PC-9 (cell line): ENCODE results near the gene HEATR5B. TPM values are rescaled to one million over a fixed set of nuclear protein-coding genes. Genes with fewer than 3 reads are reported as not detected.
A peak's percentile ranks its signal among the peaks of the same experiment; 100 is the strongest.
"Not testable (repeated sequence)": the region's sequence is repeated elsewhere in the genome, so short reads cannot be mapped to it uniquely, and the experiment has no call there.

Experiments
- BruUV-seq: library from RNA; stranded (reverse); fragments of 400-500 nt; replicated peaks from 2 replicates; lab custom pipeline; 2021; lab: Mats Ljungman, UMichigan
- CTCF ChIA-PET: fragments of 300-600 bp; sonication (Branson Sonifier 250); formaldehyde crosslinking; loops from one replicate; lab custom pipeline; 2022; ENCODE audit warnings: antibody characterized with exemption; lab: Charles Lee
- POLR2A ChIA-PET: fragments of 300-600 bp; sonication (Branson Sonifier 250); formaldehyde crosslinking; loops from one replicate; lab custom pipeline; 2022; ENCODE audit warnings: antibody characterized with exemption; ENCODE audit not compliant: unreplicated experiment; lab: Charles Lee
- DNase-seq, 2 experiments: peaks; one replicate each; pipeline versions ENCODE4 v3.0.0 to v3.0.0-alpha.2; 2015 to 2022; ENCODE audit warnings: mixed read lengths in 1 of 2
- H2AFZ ChIP-seq: fragments of 200-600 bp; sonication (generic); 2 replicates; pipeline ENCODE4 v1.8.1; 2017; ENCODE audit warnings: antibody characterized with exemption
- H3F3A ChIP-seq: fragments of 200-600 bp; sonication (generic); 2 replicates; pipeline ENCODE4 v1.8.1; 2017; ENCODE audit warnings: antibody characterized with exemption, mild to moderate bottlenecking, low read depth; ENCODE audit not compliant: insufficient read depth
- H3K27ac ChIP-seq: fragments of 200-600 bp; sonication (generic); 2 replicates; pipeline ENCODE4 v1.6.1; 2016; ENCODE audit warnings: mixed run types
- H3K27me3 ChIP-seq: fragments of 200-600 bp; sonication (generic); 2 replicates; pipeline ENCODE4 v1.6.1; 2016; ENCODE audit warnings: low read depth, mixed run types; ENCODE audit not compliant: insufficient read depth
- H3K36me3 ChIP-seq: fragments of 200-600 bp; sonication (generic); 2 replicates; pipeline ENCODE4 v1.6.1; 2016; ENCODE audit warnings: low read depth, mixed run types
- H3K4me1 ChIP-seq: fragments of 200-600 bp; sonication (generic); replicated peaks from 2 replicates; pipeline ENCODE4 v1.6.1; 2016; ENCODE audit warnings: mixed run types; ENCODE audit not compliant: insufficient read depth
- H3K4me2 ChIP-seq: fragments of 200-600 bp; sonication (generic); 2 replicates; pipeline ENCODE4 v1.6.1; 2017; ENCODE audit warnings: mixed run types
- H3K4me3 ChIP-seq: fragments of 200-600 bp; sonication (generic); 2 replicates; pipeline ENCODE4 v1.6.1; 2016; ENCODE audit warnings: mixed run types
- H3K79me2 ChIP-seq: fragments of 200-600 bp; sonication (generic); 2 replicates; pipeline ENCODE4 v1.6.1; 2017; ENCODE audit warnings: low read depth, mixed run types
- H3K9me2 ChIP-seq: fragments of 200-600 bp; sonication (generic); 2 replicates; pipeline ENCODE4 v1.8.1; 2017; ENCODE audit warnings: mild to moderate bottlenecking; ENCODE audit not compliant: insufficient read depth
- H3K9me3 ChIP-seq: fragments of 200-600 bp; sonication (generic); 2 replicates; pipeline ENCODE4 v1.8.1; 2016; ENCODE audit warnings: low read depth; ENCODE audit not compliant: insufficient read depth
- H4K20me1 ChIP-seq: fragments of 200-600 bp; sonication (generic); 2 replicates; pipeline ENCODE4 v1.8.1; 2017; ENCODE audit not compliant: insufficient read depth
- EZH2 ChIP-seq: fragments of 200-600 bp; sonication (generic); IDR thresholded peaks from 2 replicates; pipeline ENCODE4 v1.8.0; 2017; ENCODE audit warnings: antibody characterized with exemption, low read depth
- intact Hi-C: fragments of 100-400 bp; cut with micrococcal nuclease; formaldehyde crosslinking; loops from one replicate; pipeline ENCODE4 v1.10.0; 2022; ENCODE audit not compliant: unreplicated experiment
- total RNA-seq: library from RNA; stranded (reverse); gene quantifications from 2 replicates; pipeline ENCODE4 v1.2.3, GENCODE V29; 2021
- TF ChIP-seq, protein P1 (sequence below): fragments of 200-600 bp; sonication (generic); conservative IDR thresholded peaks from 2 replicates; pipeline ENCODE4 v1.6.1; 2017; ENCODE audit warnings: mixed run types, antibody characterized with exemption, mild to moderate bottlenecking, moderate library complexity

HEATR5B gene
- total RNA-seq, 1 experiment from 2014 or later = 13.0 TPM

GRCh38 chr2:36988008-36988407, 96.2 kb downstream of the HEATR5B start:
- TF ChIP-seq, protein P1, sequence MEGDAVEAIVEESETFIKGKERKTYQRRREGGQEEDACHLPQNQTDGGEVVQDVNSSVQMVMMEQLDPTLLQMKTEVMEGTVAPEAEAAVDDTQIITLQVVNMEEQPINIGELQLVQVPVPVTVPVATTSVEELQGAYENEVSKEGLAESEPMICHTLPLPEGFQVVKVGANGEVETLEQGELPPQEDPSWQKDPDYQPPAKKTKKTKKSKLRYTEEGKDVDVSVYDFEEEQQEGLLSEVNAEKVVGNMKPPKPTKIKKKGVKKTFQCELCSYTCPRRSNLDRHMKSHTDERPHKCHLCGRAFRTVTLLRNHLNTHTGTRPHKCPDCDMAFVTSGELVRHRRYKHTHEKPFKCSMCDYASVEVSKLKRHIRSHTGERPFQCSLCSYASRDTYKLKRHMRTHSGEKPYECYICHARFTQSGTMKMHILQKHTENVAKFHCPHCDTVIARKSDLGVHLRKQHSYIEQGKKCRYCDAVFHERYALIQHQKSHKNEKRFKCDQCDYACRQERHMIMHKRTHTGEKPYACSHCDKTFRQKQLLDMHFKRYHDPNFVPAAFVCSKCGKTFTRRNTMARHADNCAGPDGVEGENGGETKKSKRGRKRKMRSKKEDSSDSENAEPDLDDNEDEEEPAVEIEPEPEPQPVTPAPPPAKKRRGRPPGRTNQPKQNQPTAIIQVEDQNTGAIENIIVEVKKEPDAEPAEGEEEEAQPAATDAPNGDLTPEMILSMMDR = no peak
- TF ChIP-seq EZH2 = no peak

GRCh38 chr2:36982467-36982866, 101.7 kb downstream of the HEATR5B start:
- H3K27me3 ChIP-seq = no peaks in the 10 kb centered on the region
- H3K79me2 ChIP-seq = no peaks in the 10 kb centered on the region
- no peaks in the 10 kb centered on the region for H4K20me1 ChIP-seq
- H3K4me3 ChIP-seq = no peak overlapping the region
- no peak overlapping the region for H3K27ac ChIP-seq
- no peaks in the 10 kb centered on the region for H3F3A ChIP-seq
- POLR2A ChIA-PET = interaction anchor here (0.5 kb wide), 1 partner anchor 23 kb away, joined by 3 read pairs; no protein-coding TSS in a partner anchor
- no peaks in the 10 kb centered on the region for H3K4me1 ChIP-seq
- peaks cover 2% of the 10 kb centered on the region; the same call in 1 of the 2 replicates for H3K36me3 ChIP-seq
- TF ChIP-seq, protein P1 = no peak
- H3K9me2 ChIP-seq = no peaks in the 10 kb centered on the region
- no peak overlapping the region for H2AFZ ChIP-seq
- no TSS peak for BruUV-seq
- H3K9me3 ChIP-seq = no peaks in the 10 kb centered on the region
- CTCF ChIA-PET = no interaction called here
- no peak overlapping the region for H3K4me2 ChIP-seq
- intact Hi-C loops = no loop called here
- DNase-seq = no peak

More at GRCh38 chr2:36988008-36988407, 96.2 kb downstream of the HEATR5B start:
- no peak overlapping the region for H3K4me3 ChIP-seq
- H3K27ac ChIP-seq = no peak overlapping the region
- intact Hi-C loops = no loop called here
- peaks cover 7% of the 10 kb centered on the region; the same call in 1 of the 2 replicates for H3K36me3 ChIP-seq
- H2AFZ ChIP-seq = no peak overlapping the region
- H3K4me2 ChIP-seq = no peak overlapping the region
- H3K9me2 ChIP-seq = no peaks in the 10 kb centered on the region
- no peaks in the 10 kb centered on the region for H3K9me3 ChIP-seq
- no peaks in the 10 kb centered on the region for H3K27me3 ChIP-seq
- no peaks in the 10 kb centered on the region for H3F3A ChIP-seq
- BruUV-seq = no TSS peak
- H4K20me1 ChIP-seq = no peaks in the 10 kb centered on the region
- DNase-seq = peak in 1 of 2 experiments; percentile 44
- POLR2A ChIA-PET = no interaction called here
- no peaks in the 10 kb centered on the region for H3K79me2 ChIP-seq
- CTCF ChIA-PET = no interaction called here
- H3K4me1 ChIP-seq = no peaks in the 10 kb centered on the region

DNA sequence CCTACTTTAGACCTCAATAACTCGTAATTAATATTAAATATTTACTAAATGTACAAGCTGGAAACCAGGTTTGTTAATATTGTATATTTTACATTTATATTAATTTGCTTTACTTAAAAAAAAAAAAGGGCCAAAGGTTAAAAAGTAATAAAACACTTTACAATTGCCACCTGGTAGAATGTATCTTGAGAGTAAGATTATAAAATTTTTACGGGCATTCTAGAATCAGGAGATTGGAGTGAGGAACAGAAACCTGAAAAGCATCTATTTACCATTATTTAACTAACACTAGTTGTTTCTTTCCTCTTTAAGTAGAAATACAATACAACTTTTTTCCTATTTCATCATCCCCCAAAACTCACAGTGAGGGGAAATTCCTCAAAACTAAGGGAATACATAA, 102.3 kb downstream of the HEATR5B start:
- CTCF ChIA-PET = no interaction called here
- Histone ChIP-seq H3K4me3 (no peak overlapping the region), H3K9me2 (no peaks in the 10 kb centered on the region), H2AFZ (no peak overlapping the region), H3K27ac (no peak overlapping the region), H3K79me2 (no peaks in the 10 kb centered on the region), H3K4me1 (no peaks in the 10 kb centered on the region), H4K20me1 (no peaks in the 10 kb centered on the region), H3K9me3 (no peaks in the 10 kb centered on the region), H3K36me3 (peaks cover 2% of the 10 kb centered on the region; the same call in 1 of the 2 replicates), H3K27me3 (no peaks in the 10 kb centered on the region), H3K4me2 (no peak overlapping the region), H3F3A (no peaks in the 10 kb centered on the region)
- TF ChIP-seq, protein P1 = no peak
- TF ChIP-seq EZH2 = no peak
- DNase-seq = no peak
- intact Hi-C loops = no loop called here
- POLR2A ChIA-PET = interaction anchor here (0.5 kb wide), 1 partner anchor 22 kb away, joined by 3 read pairs; no protein-coding TSS in a partner anchor
- BruUV-seq = no TSS peak

DNA sequence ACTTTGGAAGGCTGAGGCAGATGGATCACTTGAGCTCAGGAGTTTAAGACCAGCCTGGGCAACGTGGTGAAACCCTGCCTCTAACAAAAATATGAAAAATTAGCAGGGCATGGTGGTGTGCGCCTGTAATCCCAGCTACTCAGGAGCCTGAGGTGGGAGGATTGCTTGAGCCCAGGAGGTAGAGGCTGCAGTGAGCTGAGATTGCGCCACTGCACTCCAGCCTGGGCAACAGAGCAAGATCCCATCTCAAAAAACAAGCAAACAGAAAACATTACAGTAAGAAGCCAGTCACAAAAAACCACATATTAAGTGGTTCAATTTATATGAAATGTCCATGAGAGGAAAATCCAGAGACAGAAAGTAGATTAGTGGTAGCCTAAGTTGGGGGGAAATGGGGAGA, 105.2 kb downstream of the HEATR5B start:
- H4K20me1 ChIP-seq, CTCF ChIA-PET, H2AFZ ChIP-seq, H3K4me2 ChIP-seq, H3K79me2 ChIP-seq, POLR2A ChIA-PET, H3K36me3 ChIP-seq, H3K9me2 ChIP-seq, H3K4me1 ChIP-seq, H3F3A ChIP-seq, H3K9me3 ChIP-seq, intact Hi-C loops, DNase-seq, H3K27me3 ChIP-seq, H3K4me3 ChIP-seq, H3K27ac ChIP-seq, BruUV-seq: not testable (repeated sequence)
